Esophagus squamous epithelium (tissue), 4 donors: Measurements from ENCODE around the gene IL11.

ENCODE experiments used
- POLR2A ChIP-seq, 4 donors: fragments of 450-650 bp; IDR thresholded peaks; one replicate each; pipeline ENCODE4 v1.6.1; 2017; ENCODE audit warnings: antibody characterized with exemption in 4 of 4, mild to moderate bottlenecking in 4 of 4, moderate library complexity in 3 of 4
- TF ChIP-seq, protein P1 (sequence below), 6 experiments: fragments of 450-650 bp in 4 of 6; fragments of 200-600 bp in 2 of 6; sonication (generic) in 2 of 6; IDR thresholded peaks; one replicate each; pipeline ENCODE4 v1.5.1; 2016 to 2019; ENCODE audit warnings: antibody characterized with exemption in 6 of 6, mild to moderate bottlenecking in 4 of 6, moderate library complexity in 4 of 6

DNA sequence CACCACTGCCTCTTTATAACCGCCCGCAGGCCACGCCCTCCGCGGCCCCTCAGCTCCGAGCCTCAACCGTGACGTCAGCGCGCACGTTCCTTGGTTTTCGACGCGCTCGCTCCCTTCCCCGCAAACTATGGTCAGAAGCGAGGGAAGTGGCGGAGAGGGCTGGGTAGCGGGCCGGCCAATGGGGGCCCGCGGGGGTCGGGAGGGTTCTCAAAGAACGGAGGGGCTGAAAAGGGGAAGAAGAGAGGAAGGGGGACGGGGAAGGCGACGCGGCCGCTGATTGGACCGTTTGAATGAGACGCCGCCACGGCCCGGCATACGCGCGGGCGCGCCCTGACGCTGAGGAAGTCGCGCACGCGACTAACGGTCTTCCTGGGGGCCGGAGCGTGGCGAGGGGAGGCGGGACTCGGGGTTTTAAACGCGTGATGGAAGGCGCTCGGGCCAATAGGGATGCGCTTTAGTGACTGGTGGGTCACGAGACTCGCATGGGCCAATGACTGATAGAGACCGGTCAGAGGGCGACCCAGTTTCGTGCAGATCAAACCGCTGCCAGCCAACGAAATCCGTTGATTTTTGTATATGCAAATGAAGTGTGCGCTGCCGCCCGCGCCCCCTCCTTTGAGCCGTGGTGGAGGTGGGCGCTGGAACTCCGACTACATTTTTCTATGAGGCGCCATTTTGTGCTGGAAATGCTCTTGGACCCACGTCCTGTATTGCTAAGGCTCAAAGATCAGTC lies 37.7 kb upstream of the IL11 start:
- TF ChIP-seq, protein P1, sequence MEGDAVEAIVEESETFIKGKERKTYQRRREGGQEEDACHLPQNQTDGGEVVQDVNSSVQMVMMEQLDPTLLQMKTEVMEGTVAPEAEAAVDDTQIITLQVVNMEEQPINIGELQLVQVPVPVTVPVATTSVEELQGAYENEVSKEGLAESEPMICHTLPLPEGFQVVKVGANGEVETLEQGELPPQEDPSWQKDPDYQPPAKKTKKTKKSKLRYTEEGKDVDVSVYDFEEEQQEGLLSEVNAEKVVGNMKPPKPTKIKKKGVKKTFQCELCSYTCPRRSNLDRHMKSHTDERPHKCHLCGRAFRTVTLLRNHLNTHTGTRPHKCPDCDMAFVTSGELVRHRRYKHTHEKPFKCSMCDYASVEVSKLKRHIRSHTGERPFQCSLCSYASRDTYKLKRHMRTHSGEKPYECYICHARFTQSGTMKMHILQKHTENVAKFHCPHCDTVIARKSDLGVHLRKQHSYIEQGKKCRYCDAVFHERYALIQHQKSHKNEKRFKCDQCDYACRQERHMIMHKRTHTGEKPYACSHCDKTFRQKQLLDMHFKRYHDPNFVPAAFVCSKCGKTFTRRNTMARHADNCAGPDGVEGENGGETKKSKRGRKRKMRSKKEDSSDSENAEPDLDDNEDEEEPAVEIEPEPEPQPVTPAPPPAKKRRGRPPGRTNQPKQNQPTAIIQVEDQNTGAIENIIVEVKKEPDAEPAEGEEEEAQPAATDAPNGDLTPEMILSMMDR (IDR thresholded peaks at IDR 0.05): peak in 1 of 6 experiments; percentile 20
- TF ChIP-seq POLR2A (IDR thresholded peaks at IDR 0.05): no peak
